HepG2 (cell line): ENCODE data around the gene EML2. TPM values are rescaled to one million over a fixed set of nuclear protein-coding genes. Genes with fewer than 3 reads are reported as not detected.

Experiments used
- ATAC-seq: fragments of 200-7000 bp; cut with Tn5 transposase; 3 replicates; pipeline ENCODE4 v1.9.1; 2020; ENCODE audit warnings: mild to moderate bottlenecking, moderate library complexity
- BruUV-seq: library from RNA; stranded (reverse); fragments of 400-500 nt; replicated peaks from 2 replicates; lab custom pipeline; 2021; lab: Mats Ljungman, UMichigan
- CTCF ChIA-PET: fragments of 300-600 bp; formaldehyde crosslinking; extraction: SDS; loops from one replicate; lab custom pipeline; 2021; ENCODE audit warnings: low total read pairs, inconsistent platforms, low intra/inter-chr PET ratio; lab: Yijun Ruan, JAX
- POLR2A ChIA-PET: fragments of 350-600 bp; sonication (Branson Sonifier 250); formaldehyde crosslinking; loops from one replicate; lab custom pipeline; 2020; ENCODE audit warnings: antibody characterized with exemption, inconsistent platforms; lab: Yijun Ruan, JAX
- DNase-seq: peaks from one replicate; pipeline ENCODE4 v3.0.0-alpha.2; 2015; ENCODE audit warnings: low spot score
- FAIRE-seq: peaks from 3 replicates; lab custom pipeline; 2011; peaks lifted over from hg19 to GRCh38; lab: Jason Lieb, UNC
- H2AFZ ChIP-seq: one replicate; pipeline ENCODE4 v1.6.1; 2011; ENCODE audit warnings: low read length, inconsistent platforms
- H3K27ac ChIP-seq: fragments of 300-600 bp; 3 replicates; pipeline ENCODE4 v1.8.0; 2011; ENCODE audit warnings: mixed run types, mild to moderate bottlenecking, mixed read lengths, low read length, inconsistent platforms; ENCODE audit not compliant: insufficient read depth; ENCODE audit errors: extremely low read length
- H3K27me3 ChIP-seq, 2 experiments: fragments of 200-600 bp in 1 of 2; 2 replicates in 1 of 2; 3 replicates in 1 of 2; pipeline versions ENCODE4 v1.6.0 to v1.8.0; 2011; ENCODE audit warnings: low read length in 2 of 2, mild to moderate bottlenecking in 2 of 2, moderate library complexity in 2 of 2, inconsistent platforms in 1 of 2; ENCODE audit not compliant: insufficient read depth in 2 of 2, control insufficient read depth in 1 of 2
- H3K36me3 ChIP-seq, 2 experiments: fragments of 200-600 bp in 1 of 2; replicated peaks in 1 of 2; 2 replicates in 1 of 2; 3 replicates in 1 of 2; pipeline versions ENCODE4 v1.5.1 to v1.8.0; 2011; ENCODE audit warnings: low read length in 2 of 2, inconsistent platforms in 1 of 2; ENCODE audit not compliant: insufficient read depth in 2 of 2, control insufficient read depth in 1 of 2
- H3K4me1 ChIP-seq: 2 replicates; pipeline ENCODE4 v1.5.1; 2012; ENCODE audit warnings: low read length, inconsistent platforms; ENCODE audit not compliant: insufficient read depth
- H3K4me2 ChIP-seq: 2 replicates; pipeline ENCODE4 v1.6.0; 2011; ENCODE audit warnings: low read depth, low read length, inconsistent platforms
- H3K4me3 ChIP-seq, 3 experiments: fragments of 200-600 bp in 1 of 3; sonication (generic), shearing (Covaris generic) in 1 of 3; replicated peaks in 1 of 3; 2 replicates each; pipeline ENCODE4 v1.5.1; 2011 to 2016; ENCODE audit warnings: low read length in 3 of 3, inconsistent platforms in 2 of 3, low read depth in 2 of 3, mild to moderate bottlenecking in 2 of 3, control low read depth in 1 of 3, mixed read lengths in 1 of 3; ENCODE audit not compliant: insufficient read depth in 1 of 3
- H3K79me2 ChIP-seq: one replicate; pipeline ENCODE4 v1.6.1; 2011; ENCODE audit warnings: low read length, inconsistent platforms; ENCODE audit not compliant: insufficient read depth
- H3K9ac ChIP-seq: 2 replicates; pipeline ENCODE4 v1.6.0; 2011; ENCODE audit warnings: mild to moderate bottlenecking, low read depth, low read length, inconsistent platforms; ENCODE audit not compliant: insufficient read depth
- H3K9me3 ChIP-seq: 2 replicates; pipeline ENCODE4 v1.5.1; 2012; ENCODE audit warnings: mild to moderate bottlenecking, low read length
- H4K20me1 ChIP-seq: 2 replicates; pipeline ENCODE4 v1.6.0; 2011; ENCODE audit warnings: inconsistent platforms, mild to moderate bottlenecking, low read length, moderate library complexity; ENCODE audit not compliant: insufficient read depth
- CAMTA2 ChIP-seq: sonication (generic); formaldehyde crosslinking; IDR thresholded peaks from 2 replicates; pipeline ENCODE4 v1.4.0; 2020; ENCODE audit warnings: mild to moderate bottlenecking, missing genetic modification reagents, borderline replicate concordance
- CENPT ChIP-seq: sonication (generic); formaldehyde crosslinking; IDR thresholded peaks from 2 replicates; pipeline ENCODE4 v1.8.0; 2022; ENCODE audit warnings: low read depth, mild to moderate bottlenecking, moderate library complexity, missing genetic modification reagents
- HOXA3 ChIP-seq: sonication (generic); formaldehyde crosslinking; IDR thresholded peaks from 2 replicates; pipeline ENCODE4 v1.5.0; 2020; ENCODE audit warnings: missing genetic modification reagents
- MLLT10 ChIP-seq: sonication (generic); formaldehyde crosslinking; IDR thresholded peaks from 2 replicates; pipeline ENCODE4 v1.4.0; 2020; ENCODE audit warnings: missing genetic modification reagents
- MTA3 ChIP-seq: sonication (generic); formaldehyde crosslinking; IDR thresholded peaks from 2 replicates; pipeline ENCODE4 v1.4.0; 2020; ENCODE audit warnings: missing genetic modification reagents
- NAIF1 ChIP-seq: sonication (generic); formaldehyde crosslinking; IDR thresholded peaks from 2 replicates; pipeline ENCODE4 v1.5.0; 2020; ENCODE audit warnings: mild to moderate bottlenecking, missing genetic modification reagents, borderline replicate concordance
- NRL ChIP-seq: sonication (generic); formaldehyde crosslinking; IDR thresholded peaks from 2 replicates; pipeline ENCODE4 v1.5.0; 2020; ENCODE audit warnings: missing genetic modification reagents, mild to moderate bottlenecking, moderate library complexity, borderline replicate concordance
- THAP11 ChIP-seq: IDR thresholded peaks from 2 replicates; pipeline ENCODE4 v1.6.1; 2016; ENCODE audit warnings: missing biosample characterization, missing genetic modification reagents
- ZBTB7A ChIP-seq: sonication (generic); formaldehyde crosslinking; IDR thresholded peaks from 2 replicates; pipeline ENCODE4 v1.8.0; 2022; ENCODE audit warnings: mild to moderate bottlenecking, missing genetic modification reagents
- ZNF629 ChIP-seq: sonication (generic); formaldehyde crosslinking; conservative IDR thresholded peaks from 2 replicates; pipeline ENCODE4 v1.5.0; 2020; ENCODE audit warnings: missing genetic modification reagents
- ZNF841 ChIP-seq: sonication (generic); formaldehyde crosslinking; IDR thresholded peaks from 2 replicates; pipeline ENCODE4 v1.8.1; 2023; ENCODE audit warnings: missing genetic modification reagents, borderline replicate concordance
- WGBS: methylation state at CpG from one replicate; pipeline ENCODE4 v1.1.6; 2017; ENCODE audit warnings: low lambda C conversion rate; 5-methylcytosine and 5-hydroxymethylcytosine counted together
- in situ Hi-C: cut with HindIII; loops from 2 replicates; pipeline ENCODE4 v1.10.0; 2017; ENCODE audit warnings: low pct_unique_long_range_greater_than_20kb; ENCODE audit not compliant: extremely low pct_ligation_motif_present
- intact Hi-C: fragments of 100-400 bp; cut with micrococcal nuclease; formaldehyde crosslinking; loops from one replicate; pipeline ENCODE4 v1.10.0; 2022; ENCODE audit not compliant: unreplicated experiment
- polyA plus RNA-seq, 8 experiments: library from polyadenylated mRNA; depleted of rRNA in 3 of 8; stranded (reverse) in 7 of 8; unstranded in 1 of 8; fragments of >200 nt; fragmentation: Illumina TruSeq in 4 of 8; extraction: Trizol in 4 of 8; gene quantifications; 2 replicates each; pipeline versions ENCODE4 v1.2.1 to v1.2.3, GENCODE V29; 2011 to 2016; ENCODE audit warnings: low read depth in 4 of 8, missing spikeins in 1 of 8, mixed read lengths in 1 of 8; ENCODE audit not compliant: insufficient read depth in 1 of 8
- total RNA-seq, 5 experiments: library from RNA; depleted of rRNA; stranded (reverse); fragments of >200 nt; fragmentation: Illumina TruSeq; extraction: Trizol; gene quantifications; 2 replicates each; pipeline ENCODE4 v1.2.3, GENCODE V29; 2016; ENCODE audit warnings: low read depth in 1 of 5
- TF ChIP-seq, protein P1 (sequence below): conservative IDR thresholded peaks from 2 replicates; pipeline ENCODE4 v1.6.1; 2018; ENCODE audit warnings: missing genetic modification reagents
- TF ChIP-seq, protein P2 (sequence below): sonication (generic); formaldehyde crosslinking; IDR thresholded peaks from 2 replicates; pipeline ENCODE4 v1.8.0; 2022; ENCODE audit warnings: low read depth, missing genetic modification reagents

The EML2 gene
- total and polyA plus RNA-seq, 2 of the 13 experiments (the other 11 are each of a cell fraction or from before 2014, with no cell fraction given) = 7.3 to 12.9 TPM

DNA sequence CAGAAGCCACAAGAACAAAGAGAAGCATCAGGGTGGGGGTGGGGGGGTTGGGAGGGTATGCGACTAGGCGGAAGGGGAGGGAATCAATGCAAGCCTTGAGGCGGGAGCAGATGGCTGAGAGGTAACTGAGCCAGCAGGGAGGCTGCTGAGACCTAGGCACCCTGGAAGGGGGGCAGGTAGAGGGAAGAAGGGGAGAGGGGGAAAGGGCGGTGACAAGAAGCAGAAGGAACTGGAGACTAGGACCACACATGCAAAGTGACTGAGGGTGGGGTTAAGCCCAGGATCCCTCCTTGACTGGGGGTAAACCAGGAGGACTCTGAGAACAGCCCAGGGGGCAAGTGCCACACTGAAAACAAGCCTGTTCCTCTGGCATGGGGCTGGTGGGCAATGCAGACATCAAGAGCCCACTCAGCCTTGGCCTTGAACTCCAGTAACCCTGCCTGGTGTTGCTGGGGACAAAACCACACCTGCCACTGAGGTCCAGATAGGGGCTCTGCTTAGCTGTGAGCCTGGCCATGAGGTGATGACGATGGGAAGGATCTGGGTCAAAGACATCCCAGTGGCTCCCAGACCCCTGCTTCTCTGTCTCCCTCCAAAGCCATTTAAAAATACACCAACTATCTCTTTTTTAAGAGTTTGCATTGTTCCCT lies 74.9 kb downstream of the EML2 start:
- no peak for TF ChIP-seq ZBTB7A
- FAIRE-seq (no peak), ATAC-seq (no peak), DNase-seq (no peak)
- Histone ChIP-seq H3K79me2 (peaks cover 4% of the 10 kb centered on the region), H3K27ac (no peak overlapping the region), H2AFZ (no peak overlapping the region), H3K4me2 (no peak overlapping the region), H3K9ac (no peak overlapping the region), H3K9me3 (no peaks in the 10 kb centered on the region), H3K4me1 (peaks cover 18% of the 10 kb centered on the region), H3K27me3 (no peaks in the 10 kb centered on the region), H3K36me3 (no peaks in the 10 kb centered on the region; a peak in 2 of 5 replicates), H3K4me3 (no peak overlapping the region), H4K20me1 (no peaks in the 10 kb centered on the region)
- in situ Hi-C loops = no loop called here
- POLR2A ChIA-PET = no interaction called here
- WGBS = 95% methylated on average over 5 of the region's 5 CpGs
- CTCF ChIA-PET = no interaction called here
- intact Hi-C loops = no loop called here
- no TSS peak for BruUV-seq

DNA sequence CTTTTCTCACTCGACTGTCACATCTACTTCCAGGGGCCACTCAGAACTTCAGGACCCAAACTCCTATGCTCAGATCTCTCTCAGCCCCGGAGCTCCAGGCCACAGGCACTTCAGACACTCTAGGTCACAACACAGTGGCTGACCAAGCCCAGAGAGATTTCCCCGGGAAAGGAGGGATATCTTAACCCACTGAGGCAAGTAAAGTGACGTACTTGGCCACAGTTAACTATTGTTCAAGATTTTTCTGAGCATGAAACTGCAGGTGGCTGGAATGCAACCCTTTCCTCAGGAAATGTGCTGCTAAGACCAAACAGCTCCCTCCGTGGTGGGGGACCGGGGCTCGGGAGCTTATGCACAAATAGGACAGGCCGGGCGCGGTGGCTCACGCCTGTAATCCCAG lies 78.5 kb downstream of the EML2 start:
- H4K20me1 ChIP-seq = no peaks in the 10 kb centered on the region
- H2AFZ ChIP-seq = no peak overlapping the region
- H3K79me2 ChIP-seq = no peaks in the 10 kb centered on the region
- H3K36me3 ChIP-seq = no peaks in the 10 kb centered on the region; a peak in 3 of 5 replicates
- no peak for FAIRE-seq
- no peak overlapping the region for H3K4me2 ChIP-seq
- no peak overlapping the region for H3K4me3 ChIP-seq
- H3K9me3 ChIP-seq = no peaks in the 10 kb centered on the region
- no TSS peak for BruUV-seq
- no peak for DNase-seq
- no peak overlapping the region for H3K9ac ChIP-seq
- no peak for ATAC-seq
- intact Hi-C loops = no loop called here
- ChIA-PET CTCF (no interaction called here), POLR2A (no interaction called here)
- no peak for TF ChIP-seq NRL
- no peak for TF ChIP-seq CAMTA2
- TF ChIP-seq HOXA3 (CRISPR knock-in tag) = no peak
- no peak for TF ChIP-seq MTA3
- TF ChIP-seq ZNF841 = no peak
- TF ChIP-seq NAIF1 (CRISPR knock-in tag) = no peak
- no peak for TF ChIP-seq MLLT10
- no peak for TF ChIP-seq THAP11
- TF ChIP-seq ZNF629 (CRISPR knock-in tag) = no peak
- TF ChIP-seq, protein P1, sequence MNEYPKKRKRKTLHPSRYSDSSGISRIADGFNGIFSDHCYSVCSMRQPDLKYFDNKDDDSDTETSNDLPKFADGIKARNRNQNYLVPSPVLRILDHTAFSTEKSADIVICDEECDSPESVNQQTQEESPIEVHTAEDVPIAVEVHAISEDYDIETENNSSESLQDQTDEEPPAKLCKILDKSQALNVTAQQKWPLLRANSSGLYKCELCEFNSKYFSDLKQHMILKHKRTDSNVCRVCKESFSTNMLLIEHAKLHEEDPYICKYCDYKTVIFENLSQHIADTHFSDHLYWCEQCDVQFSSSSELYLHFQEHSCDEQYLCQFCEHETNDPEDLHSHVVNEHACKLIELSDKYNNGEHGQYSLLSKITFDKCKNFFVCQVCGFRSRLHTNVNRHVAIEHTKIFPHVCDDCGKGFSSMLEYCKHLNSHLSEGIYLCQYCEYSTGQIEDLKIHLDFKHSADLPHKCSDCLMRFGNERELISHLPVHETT (CRISPR knock-in tag) = no peak
- TF ChIP-seq, protein P2, sequence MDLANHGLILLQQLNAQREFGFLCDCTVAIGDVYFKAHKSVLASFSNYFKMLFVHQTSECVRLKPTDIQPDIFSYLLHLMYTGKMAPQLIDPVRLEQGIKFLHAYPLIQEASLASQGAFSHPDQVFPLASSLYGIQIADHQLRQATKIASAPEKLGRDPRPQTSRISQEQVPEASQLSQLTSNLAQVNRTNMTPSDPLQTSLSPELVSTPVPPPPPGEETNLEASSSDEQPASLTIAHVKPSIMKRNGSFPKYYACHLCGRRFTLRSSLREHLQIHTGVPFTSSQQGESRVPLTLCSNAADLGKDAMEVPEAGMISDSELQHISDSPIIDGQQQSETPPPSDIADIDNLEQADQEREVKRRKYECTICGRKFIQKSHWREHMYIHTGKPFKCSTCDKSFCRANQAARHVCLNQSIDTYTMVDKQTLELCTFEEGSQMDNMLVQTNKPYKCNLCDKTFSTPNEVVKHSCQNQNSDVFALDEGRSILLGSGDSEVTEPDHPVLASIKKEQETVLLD (CRISPR knock-in tag) = no peak
- TF ChIP-seq CENPT (CRISPR knock-in tag) = no peak
- WGBS = 92% methylated on average over 11 of the region's 11 CpGs
- H3K27me3 ChIP-seq = no peaks in the 10 kb centered on the region
- H3K27ac ChIP-seq = no peak overlapping the region
- peaks cover 8% of the 10 kb centered on the region for H3K4me1 ChIP-seq
- in situ Hi-C loops = no loop called here
